Aorta (tissue), 5 donors: ENCODE measurements around the gene FAM131B. TPM values are rescaled to one million over a fixed set of nuclear protein-coding genes. Genes with fewer than 3 reads are reported as not detected.

Experiments
- ATAC-seq: fragments of 200-7000 bp; cut with Tn5 transposase; one replicate; pipeline ENCODE4 v1.9.1; 2022; ENCODE audit warnings: moderate library complexity; ENCODE audit not compliant: low FRiP score
- DNase-seq, 2 donors: peaks; one replicate each; pipeline ENCODE4 v3.0.0-alpha.2; 2020
- H3K27ac ChIP-seq, 2 donors: one replicate each; pipeline ENCODE4 v1.5.1; 2013; ENCODE audit warnings: low read length in 2 of 2, mild to moderate bottlenecking in 2 of 2, moderate library complexity in 2 of 2, control low read depth in 1 of 2, inconsistent platforms in 1 of 2, low read depth in 1 of 2
- H3K27me3 ChIP-seq, 2 donors: one replicate each; pipeline ENCODE4 v1.6.1; 2013; ENCODE audit warnings: control low read depth in 1 of 2, low read length in 1 of 2, mild to moderate bottlenecking in 1 of 2, moderate library complexity in 1 of 2; ENCODE audit not compliant: insufficient read depth in 2 of 2, control insufficient read depth in 1 of 2
- H3K36me3 ChIP-seq, 2 donors: one replicate each; pipeline ENCODE4 v1.6.1; 2013; ENCODE audit warnings: control low read depth in 1 of 2, low read length in 1 of 2, mild to moderate bottlenecking in 1 of 2; ENCODE audit not compliant: insufficient read depth in 2 of 2, control insufficient read depth in 1 of 2
- H3K4me1 ChIP-seq, 2 donors: one replicate each; pipeline ENCODE4 v1.6.1; 2013; ENCODE audit warnings: low read length in 2 of 2, control low read depth in 1 of 2, mild to moderate bottlenecking in 1 of 2, moderate library complexity in 1 of 2; ENCODE audit not compliant: insufficient read depth in 2 of 2, control insufficient read depth in 1 of 2
- H3K4me3 ChIP-seq, 2 donors: one replicate each; pipeline ENCODE4 v1.5.1; 2013; ENCODE audit warnings: low read length in 2 of 2, control low read depth in 1 of 2, mild to moderate bottlenecking in 1 of 2
- H3K9me3 ChIP-seq: one replicate; pipeline ENCODE4 v1.6.1; 2013; ENCODE audit warnings: mild to moderate bottlenecking, low read length; ENCODE audit not compliant: control insufficient read depth
- WGBS, 2 donors: extraction: QIAGEN DNeasy Blood & Tissue Kit; methylation state at CpG; one replicate each; pipeline ENCODE4 v1.1.7; 2013; 5-methylcytosine and 5-hydroxymethylcytosine counted together
- intact Hi-C, 2 donors: fragments of 100-400 bp; cut with DNase I; formaldehyde crosslinking; loops; one replicate each; pipeline versions ENCODE4 v1.14.2 to v1.15.0; 2022
- polyA plus RNA-seq, 2 donors: library from polyadenylated mRNA; stranded (reverse); fragments of 200-250 nt; gene quantifications; one replicate each; pipeline ENCODE4 v1.2.3, GENCODE V29; 2013
- total RNA-seq, 2 donors: library from RNA; stranded (reverse); fragmentation: NEBNext Ultra II Directional; extraction: Animal tissue kit (Norgen Biotek cat#: 25700); gene quantifications; one replicate each; pipeline ENCODE4 v1.2.1, GENCODE V29; 2021
- donor health status: healthy with polysubstance abuse.
- donor health status: Bipolar disorder and iron deficiency.
- donor health status: DM: no; HTN: no; CAD: no.
- donor health status: DM: no; HTN: no; CAD: no.
- donor health status: DM: yes; HTN: yes; CAD: no.

The FAM131B gene
- total and polyA plus RNA-seq, 4 donors: 0.41 to 3.8 (median 1.9) TPM

- no peak overlapping the region for H3K27ac ChIP-seq
- H3K4me3 ChIP-seq: no peak overlapping the region
- ATAC-seq (no peak), DNase-seq (no peak)
- no peaks in the 10 kb centered on the region for H3K9me3 ChIP-seq
- H3K36me3 ChIP-seq: no peaks in the 10 kb centered on the region
- H3K4me1 ChIP-seq: no peaks in the 10 kb centered on the region
- H3K27me3 ChIP-seq: no peaks in the 10 kb centered on the region
- intact Hi-C loops: no loop called here
- WGBS, 2 donors: 96 to 97% methylated on average over 3 of the region's 3 CpGs
Measured at GRCh38 chr7:143343596-143343995, 18.9 kb downstream of the FAM131B start.

- DNase-seq: no peak
- H3K4me3 ChIP-seq: no peak overlapping the region
- WGBS, 2 donors: 91 to 94% methylated on average over 8 of the region's 8 CpGs
- H3K27ac ChIP-seq: no peak overlapping the region
- no peak for ATAC-seq
- H3K36me3 ChIP-seq: no peaks in the 10 kb centered on the region
- intact Hi-C loops: no loop called here
- H3K27me3 ChIP-seq: no peaks in the 10 kb centered on the region
- no peaks in the 10 kb centered on the region for H3K4me1 ChIP-seq
- no peaks in the 10 kb centered on the region for H3K9me3 ChIP-seq
Measured at GRCh38 chr7:143341842-143342241, 20.7 kb downstream of the FAM131B start.

- no peaks in the 10 kb centered on the region for H3K27me3 ChIP-seq
- no peaks in the 10 kb centered on the region for H3K36me3 ChIP-seq
- DNase-seq (no peak), ATAC-seq (no peak)
- WGBS, 2 donors: 87 to 89% methylated on average over 3 of the region's 3 CpGs
- H3K4me1 ChIP-seq: no peaks in the 10 kb centered on the region
- H3K9me3 ChIP-seq: no peaks in the 10 kb centered on the region
- intact Hi-C loops: no loop called here
- H3K27ac ChIP-seq: no peak overlapping the region
- H3K4me3 ChIP-seq: no peak overlapping the region
Measured at GRCh38 chr7:143337216-143337615, 25.3 kb downstream of the FAM131B start.

- no peak for DNase-seq
- Histone ChIP-seq H3K4me1 (no peaks in the 10 kb centered on the region), H3K9me3 (no peaks in the 10 kb centered on the region), H3K27ac (no peak overlapping the region), H3K36me3 (no peaks in the 10 kb centered on the region), H3K4me3 (no peak overlapping the region), H3K27me3 (no peaks in the 10 kb centered on the region)
- 8 to 15% methylated on average over 1 of the region's 1 CpG for WGBS, 2 donors
- intact Hi-C loops: no loop called here
- no peak for ATAC-seq
Measured at GRCh38 chr7:143334244-143334643, 28.3 kb downstream of the FAM131B start.

GRCh38 chr7:143331179-143331801, 31.2 kb downstream of the FAM131B start:
- Histone ChIP-seq H3K4me1 (no peaks in the 10 kb centered on the region), H3K27me3 (no peaks in the 10 kb centered on the region), H3K36me3 (no peaks in the 10 kb centered on the region), H3K9me3 (no peaks in the 10 kb centered on the region), H3K4me3 (no peak overlapping the region), H3K27ac (no peak overlapping the region)
- whole genome bisulfite sequencing, 2 donors: 69 to 76% methylated on average over 8 of the region's 8 CpGs
- ATAC-seq (no peak), DNase-seq (peak in 1 of 2 donors; percentile 63)
- intact Hi-C loops: no loop called here

- Histone ChIP-seq H3K27ac (no peak overlapping the region), H3K27me3 (no peaks in the 10 kb centered on the region), H3K36me3 (no peaks in the 10 kb centered on the region), H3K4me3 (no peak overlapping the region), H3K4me1 (no peaks in the 10 kb centered on the region), H3K9me3 (no peaks in the 10 kb centered on the region)
- 93 to 95% methylated on average over 10 of the region's 10 CpGs for WGBS, 2 donors
- DNase-seq (no peak), ATAC-seq (no peak)
- intact Hi-C loops: no loop called here
Measured at GRCh38 chr7:143329471-143330170, 32.9 kb downstream of the FAM131B start.

GRCh38 chr7:143327903-143328302, 34.6 kb downstream of the FAM131B start:
- Histone ChIP-seq H3K4me1 (no peaks in the 10 kb centered on the region), H3K4me3 (no peak overlapping the region), H3K27me3 (no peaks in the 10 kb centered on the region), H3K36me3 (no peaks in the 10 kb centered on the region), H3K9me3 (no peaks in the 10 kb centered on the region), H3K27ac (no peak overlapping the region)
- no peak for ATAC-seq
- no peak for DNase-seq
- intact Hi-C loops: no loop called here
- WGBS, 2 donors: 94 to 96% methylated on average over 5 of the region's 5 CpGs

GRCh38 chr7:143325240-143325639, 37.3 kb downstream of the FAM131B start:
- no peaks in the 10 kb centered on the region for H3K27me3 ChIP-seq
- no peaks in the 10 kb centered on the region for H3K9me3 ChIP-seq
- H3K27ac ChIP-seq: no peak overlapping the region
- DNase-seq: no peak
- WGBS, 2 donors: 84 to 90% methylated on average over 2 of the region's 2 CpGs
- ATAC-seq: no peak
- intact Hi-C loops: no loop called here
- no peaks in the 10 kb centered on the region for H3K36me3 ChIP-seq
- no peak overlapping the region for H3K4me3 ChIP-seq
- no peaks in the 10 kb centered on the region for H3K4me1 ChIP-seq

- no peak overlapping the region for H3K4me3 ChIP-seq
- no peaks in the 10 kb centered on the region for H3K4me1 ChIP-seq
- ATAC-seq: no peak
- no peaks in the 10 kb centered on the region for H3K9me3 ChIP-seq
- H3K27ac ChIP-seq: no peak overlapping the region
- WGBS, 2 donors: 70 to 73% methylated on average over 12 of the region's 12 CpGs
- DNase-seq: no peak
- H3K36me3 ChIP-seq: no peaks in the 10 kb centered on the region
- intact Hi-C loops: loop anchor here in 1 of 2 donors (5.0 kb wide), 1 partner anchor 94 kb away; no protein-coding TSS in a partner anchor
- H3K27me3 ChIP-seq: no peaks in the 10 kb centered on the region
Measured at GRCh38 chr7:143323653-143324052, 38.9 kb downstream of the FAM131B start.
